ENCODE measurements around the gene PIK3R5.

PIK3R5 gene

GRCh38 chr17:8963014-8963413 is 2.5 kb downstream of the PIK3R5 start:
- no peak overlapping the region for H2AFZ ChIP-seq (ENCODE audit: low read length, unreplicated experiment)
- no peaks in the 10 kb centered on the region for H3K4me1 ChIP-seq (ENCODE audit: control insufficient read depth, insufficient read depth, low read length, unreplicated experiment)
- no peak overlapping the region for H3K27ac ChIP-seq (ENCODE audit: low read depth, low read length)
- no peak overlapping the region for H3K4me3 ChIP-seq (ENCODE audit: low read depth, low read length)
- H3K27me3 ChIP-seq (ENCODE audit: insufficient read depth, low read length): peaks cover 43% of the 10 kb centered on the region
- no peaks in the 10 kb centered on the region for H3K36me3 ChIP-seq (ENCODE audit: insufficient read depth, low read length)
- no peaks in the 10 kb centered on the region for H3K79me2 ChIP-seq (ENCODE audit: control insufficient read depth, insufficient read depth, low read length, unreplicated experiment)

- H3K4me3 ChIP-seq (ENCODE audit: low read depth, low read length): no peak overlapping the region
- H2AFZ ChIP-seq (ENCODE audit: low read length, unreplicated experiment): no peak overlapping the region
- no peaks in the 10 kb centered on the region for H3K79me2 ChIP-seq (ENCODE audit: control insufficient read depth, insufficient read depth, low read length, unreplicated experiment)
- H3K36me3 ChIP-seq (ENCODE audit: insufficient read depth, low read length): no peaks in the 10 kb centered on the region
- H3K27ac ChIP-seq (ENCODE audit: low read depth, low read length): no peak overlapping the region
- H3K4me1 ChIP-seq (ENCODE audit: control insufficient read depth, insufficient read depth, low read length, unreplicated experiment): no peaks in the 10 kb centered on the region
- H3K27me3 ChIP-seq (ENCODE audit: insufficient read depth, low read length): peaks cover 41% of the 10 kb centered on the region
These were observed 3.7 kb downstream of the PIK3R5 start for GRCh38 chr17:8961829-8962228.

- Histone ChIP-seq H3K79me2 (ENCODE audit: control insufficient read depth, insufficient read depth, low read length, unreplicated experiment) (no peaks in the 10 kb centered on the region), H3K4me1 (ENCODE audit: control insufficient read depth, insufficient read depth, low read length, unreplicated experiment) (no peaks in the 10 kb centered on the region)
These were observed 5.0 kb downstream of the PIK3R5 start for GRCh38 chr17:8960325-8961140.

GRCh38 chr17:8959312-8959918 is 6.1 kb downstream of the PIK3R5 start:
- Histone ChIP-seq H3K27me3 (ENCODE audit: insufficient read depth, low read length) (peaks cover 29% of the 10 kb centered on the region), H3K4me1 (ENCODE audit: control insufficient read depth, insufficient read depth, low read length, unreplicated experiment) (no peaks in the 10 kb centered on the region), H3K27ac (ENCODE audit: low read depth, low read length) (no peak overlapping the region), H2AFZ (ENCODE audit: low read length, unreplicated experiment) (no peak overlapping the region), H3K36me3 (ENCODE audit: insufficient read depth, low read length) (no peaks in the 10 kb centered on the region), H3K4me3 (ENCODE audit: low read depth, low read length) (no peak overlapping the region), H3K79me2 (ENCODE audit: control insufficient read depth, insufficient read depth, low read length, unreplicated experiment) (no peaks in the 10 kb centered on the region)

More at GRCh38 chr17:8960325-8961140, 5.0 kb downstream of the PIK3R5 start:
- Histone ChIP-seq H3K27me3 (ENCODE audit: insufficient read depth, low read length) (peaks cover 40% of the 10 kb centered on the region), H3K36me3 (ENCODE audit: insufficient read depth, low read length) (no peaks in the 10 kb centered on the region), H3K4me3 (ENCODE audit: low read depth, low read length) (no peak overlapping the region), H2AFZ (ENCODE audit: low read length, unreplicated experiment) (no peak overlapping the region), H3K27ac (ENCODE audit: low read depth, low read length) (no peak overlapping the region)

- H3K27ac ChIP-seq (ENCODE audit: low read depth, low read length): no peak overlapping the region
- H3K27me3 ChIP-seq (ENCODE audit: insufficient read depth, low read length): peaks cover 21% of the 10 kb centered on the region
- no peaks in the 10 kb centered on the region for H3K36me3 ChIP-seq (ENCODE audit: insufficient read depth, low read length)
- H3K4me3 ChIP-seq (ENCODE audit: low read depth, low read length): no peak overlapping the region
- no peaks in the 10 kb centered on the region for H3K4me1 ChIP-seq (ENCODE audit: control insufficient read depth, insufficient read depth, low read length, unreplicated experiment)
- H3K79me2 ChIP-seq (ENCODE audit: control insufficient read depth, insufficient read depth, low read length, unreplicated experiment): no peaks in the 10 kb centered on the region
- H2AFZ ChIP-seq (ENCODE audit: low read length, unreplicated experiment): no peak overlapping the region
These were observed 7.8 kb downstream of the PIK3R5 start for GRCh38 chr17:8957721-8958120.

GRCh38 chr17:8956465-8956902 is 9.0 kb downstream of the PIK3R5 start:
- no peak overlapping the region for H3K4me3 ChIP-seq (ENCODE audit: low read depth, low read length)
- H3K36me3 ChIP-seq (ENCODE audit: insufficient read depth, low read length): no peaks in the 10 kb centered on the region
- H3K79me2 ChIP-seq (ENCODE audit: control insufficient read depth, insufficient read depth, low read length, unreplicated experiment): no peaks in the 10 kb centered on the region
- no peaks in the 10 kb centered on the region for H3K4me1 ChIP-seq (ENCODE audit: control insufficient read depth, insufficient read depth, low read length, unreplicated experiment)
- peaks cover 16% of the 10 kb centered on the region for H3K27me3 ChIP-seq (ENCODE audit: insufficient read depth, low read length)
- H2AFZ ChIP-seq (ENCODE audit: low read length, unreplicated experiment): no peak overlapping the region
- H3K27ac ChIP-seq (ENCODE audit: low read depth, low read length): no peak overlapping the region

- H3K4me1 ChIP-seq (ENCODE audit: control insufficient read depth, insufficient read depth, low read length, unreplicated experiment): no peaks in the 10 kb centered on the region
- no peak overlapping the region for H3K4me3 ChIP-seq (ENCODE audit: low read depth, low read length)
- no peak overlapping the region for H3K27ac ChIP-seq (ENCODE audit: low read depth, low read length)
- no peaks in the 10 kb centered on the region for H3K36me3 ChIP-seq (ENCODE audit: insufficient read depth, low read length)
- H3K27me3 ChIP-seq (ENCODE audit: insufficient read depth, low read length): peaks cover 18% of the 10 kb centered on the region
- H3K79me2 ChIP-seq (ENCODE audit: control insufficient read depth, insufficient read depth, low read length, unreplicated experiment): no peaks in the 10 kb centered on the region
- no peak overlapping the region for H2AFZ ChIP-seq (ENCODE audit: low read length, unreplicated experiment)
These were observed 10.2 kb downstream of the PIK3R5 start for GRCh38 chr17:8955021-8955959.

- Histone ChIP-seq H3K4me3 (ENCODE audit: low read depth, low read length) (no peak overlapping the region), H2AFZ (ENCODE audit: low read length, unreplicated experiment) (no peak overlapping the region), H3K27ac (ENCODE audit: low read depth, low read length) (no peak overlapping the region), H3K79me2 (ENCODE audit: control insufficient read depth, insufficient read depth, low read length, unreplicated experiment) (no peaks in the 10 kb centered on the region), H3K27me3 (ENCODE audit: insufficient read depth, low read length) (peaks cover 22% of the 10 kb centered on the region), H3K4me1 (ENCODE audit: control insufficient read depth, insufficient read depth, low read length, unreplicated experiment) (no peaks in the 10 kb centered on the region), H3K36me3 (ENCODE audit: insufficient read depth, low read length) (no peaks in the 10 kb centered on the region)
These were observed 11.2 kb downstream of the PIK3R5 start for GRCh38 chr17:8954339-8954738.

GRCh38 chr17:8953156-8953885 is 12.2 kb downstream of the PIK3R5 start:
- Histone ChIP-seq H3K27ac (ENCODE audit: low read depth, low read length) (no peak overlapping the region), H3K27me3 (ENCODE audit: insufficient read depth, low read length) (peaks cover 22% of the 10 kb centered on the region), H2AFZ (ENCODE audit: low read length, unreplicated experiment) (no peak overlapping the region), H3K4me1 (ENCODE audit: control insufficient read depth, insufficient read depth, low read length, unreplicated experiment) (no peaks in the 10 kb centered on the region), H3K79me2 (ENCODE audit: control insufficient read depth, insufficient read depth, low read length, unreplicated experiment) (no peaks in the 10 kb centered on the region), H3K36me3 (ENCODE audit: insufficient read depth, low read length) (no peaks in the 10 kb centered on the region), H3K4me3 (ENCODE audit: low read depth, low read length) (no peak overlapping the region)

- no peak overlapping the region for H3K27ac ChIP-seq (ENCODE audit: low read depth, low read length)
- no peaks in the 10 kb centered on the region for H3K4me1 ChIP-seq (ENCODE audit: control insufficient read depth, insufficient read depth, low read length, unreplicated experiment)
- no peak overlapping the region for H3K4me3 ChIP-seq (ENCODE audit: low read depth, low read length)
- no peak overlapping the region for H2AFZ ChIP-seq (ENCODE audit: low read length, unreplicated experiment)
- no peaks in the 10 kb centered on the region for H3K36me3 ChIP-seq (ENCODE audit: insufficient read depth, low read length)
- H3K27me3 ChIP-seq (ENCODE audit: insufficient read depth, low read length): peaks cover 17% of the 10 kb centered on the region
- H3K79me2 ChIP-seq (ENCODE audit: control insufficient read depth, insufficient read depth, low read length, unreplicated experiment): no peaks in the 10 kb centered on the region
These were observed 13.3 kb downstream of the PIK3R5 start for GRCh38 chr17:8952191-8952590.

Data from ACC112 (cell line).